CD4-positive, alpha-beta T cell treated with Interleukin-4 for 1 hour (primary cell): Measurements from ENCODE around the gene SYT17.

ENCODE experiments used
- DNase-seq, 2 donors: peaks; one replicate each; pipeline ENCODE4 v3.0.0-alpha.2; 2020 to 2022

SYT17 gene

DNA sequence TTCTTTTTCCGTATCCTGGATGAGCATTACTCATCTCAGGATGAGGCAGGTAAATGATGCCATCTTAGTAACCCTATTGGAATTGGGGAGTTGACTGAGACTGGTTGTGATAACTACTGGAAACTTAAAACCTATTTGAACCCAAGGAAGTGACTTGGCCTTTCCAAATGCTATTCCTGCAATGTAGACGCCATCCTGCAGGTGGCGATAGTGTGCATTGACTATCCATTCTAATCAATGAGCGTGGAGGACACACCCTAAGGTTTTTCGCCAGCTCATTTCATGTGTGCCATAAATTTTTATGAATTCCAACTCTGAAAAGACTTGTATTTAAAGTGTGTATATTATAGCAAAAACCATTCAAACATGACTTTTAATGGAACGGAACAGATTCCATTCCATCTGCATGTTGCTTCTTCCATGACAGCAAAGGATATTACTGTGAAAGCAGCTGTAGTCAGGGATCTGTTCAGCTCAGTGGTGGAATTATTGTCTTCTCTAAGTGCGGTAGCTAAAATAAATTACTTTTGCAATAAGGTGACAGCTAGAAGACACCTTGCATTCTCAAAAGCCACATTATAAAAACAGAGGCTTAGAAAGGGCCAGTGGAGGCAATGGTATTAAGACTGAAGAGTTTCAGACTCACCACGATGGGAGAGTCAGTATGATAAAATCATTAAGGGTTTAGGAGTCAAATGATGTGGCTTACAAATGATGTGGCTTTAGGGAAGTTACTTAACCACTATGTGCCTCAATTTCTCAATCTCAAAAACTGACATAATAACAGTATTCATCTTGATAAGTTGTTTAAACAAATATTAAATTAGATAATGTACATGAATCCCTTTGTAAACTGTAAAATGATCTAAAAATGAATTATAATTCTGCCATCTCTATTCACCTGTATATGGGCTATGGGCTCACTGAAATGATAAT lies 55.5 kb downstream of the SYT17 start:
- peak in 1 of 2 donors; percentile 10 for DNase-seq

DNA sequence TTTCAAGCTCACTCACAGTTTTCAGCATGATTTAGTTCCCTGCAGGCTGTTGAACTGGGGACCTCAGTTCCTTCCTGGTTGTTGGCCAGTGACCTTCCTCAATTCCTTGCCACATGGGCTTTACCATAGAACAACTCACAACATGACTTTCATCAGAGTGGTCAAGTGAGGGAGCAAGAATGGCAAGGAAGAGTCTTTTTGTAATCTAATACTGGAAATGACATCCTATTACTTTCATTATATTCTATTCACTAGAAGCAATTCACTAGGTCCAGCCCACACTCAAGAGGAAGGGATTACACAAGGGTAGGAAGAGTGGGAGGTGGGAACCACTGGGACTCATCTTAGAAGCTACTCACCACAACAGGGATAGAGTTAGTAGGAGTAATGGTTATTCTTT lies 57.6 kb downstream of the SYT17 start:
- no peak for DNase-seq

DNA sequence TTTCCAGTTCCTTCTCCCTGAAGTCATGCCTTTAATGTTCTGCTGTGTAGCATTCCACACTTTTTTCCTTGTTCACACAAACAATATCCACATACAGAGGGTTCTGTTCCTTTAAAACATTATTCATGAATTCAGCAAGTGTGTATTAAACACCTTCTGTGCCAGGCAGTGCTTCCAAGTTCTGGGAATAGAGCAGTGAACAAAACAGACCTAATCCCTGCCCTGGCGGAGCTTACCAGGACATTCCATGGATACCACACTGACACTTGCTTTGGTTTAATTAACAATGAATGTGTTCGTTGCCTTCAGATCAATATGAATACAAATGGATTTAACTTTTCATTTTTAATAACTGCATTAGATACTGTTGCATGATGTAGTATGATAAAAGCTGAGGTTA lies 59.6 kb downstream of the SYT17 start:
- no peak for DNase-seq

DNA sequence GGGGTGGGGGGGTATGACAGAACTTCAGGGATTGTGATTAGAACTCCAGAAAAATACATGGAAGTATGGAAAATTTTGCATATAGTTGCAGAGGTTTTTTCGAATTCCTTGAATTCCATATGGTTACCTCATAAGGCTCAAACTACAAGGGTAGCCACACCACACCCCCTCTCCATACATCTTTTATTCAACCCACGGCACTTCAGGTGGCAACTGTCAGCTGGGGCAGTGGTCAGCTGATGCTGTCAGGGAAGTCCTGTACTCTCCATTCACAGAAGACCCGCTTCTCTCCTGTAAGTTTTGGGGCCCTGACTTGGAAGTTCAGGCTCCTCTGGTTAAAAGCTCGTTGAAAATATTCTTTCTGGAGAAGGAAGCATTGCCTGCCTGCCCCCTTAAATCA lies 60.0 kb downstream of the SYT17 start:
- no peak for DNase-seq

GRCh38 chr16:19228575-19228974 lies 60.5 kb downstream of the SYT17 start:
- DNase-seq = no peak

- no peak for DNase-seq
Observed at GRCh38 chr16:19230575-19230974, 62.5 kb downstream of the SYT17 start.

- DNase-seq = no peak
Observed at GRCh38 chr16:19231881-19232280, 63.8 kb downstream of the SYT17 start.

GRCh38 chr16:19232988-19233387 lies 64.9 kb downstream of the SYT17 start:
- DNase-seq = no peak

- DNase-seq = no peak
Observed at GRCh38 chr16:19235478-19235877, 67.4 kb downstream of the SYT17 start.

GRCh38 chr16:19235886-19236285 lies 67.8 kb downstream of the SYT17 start:
- DNase-seq = no peak

- no peak for DNase-seq
Observed at GRCh38 chr16:19236561-19237209, 68.6 kb downstream of the SYT17 start.

DNA sequence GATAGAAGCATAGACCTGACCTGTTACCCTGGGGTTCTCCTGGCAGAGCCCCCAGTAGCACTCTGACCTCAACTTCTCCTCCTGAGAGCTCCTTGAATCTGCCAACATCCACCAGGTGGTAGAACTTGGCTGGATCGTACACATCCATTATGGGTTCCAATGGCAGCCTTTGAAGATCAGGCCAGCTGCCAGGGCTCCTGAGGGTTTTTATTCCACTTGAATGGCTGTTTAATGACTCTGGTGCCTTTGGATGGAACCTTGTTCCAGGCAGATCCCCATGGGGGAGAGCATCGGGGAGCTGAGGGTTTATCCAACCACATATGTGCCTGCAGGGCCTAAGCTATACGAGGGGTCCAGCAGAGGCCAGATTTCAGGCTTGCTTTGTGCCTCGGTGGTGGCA lies 70.4 kb downstream of the SYT17 start:
- no peak for DNase-seq

GRCh38 chr16:19239511-19240155 lies 71.6 kb downstream of the SYT17 start:
- DNase-seq = no peak

DNA sequence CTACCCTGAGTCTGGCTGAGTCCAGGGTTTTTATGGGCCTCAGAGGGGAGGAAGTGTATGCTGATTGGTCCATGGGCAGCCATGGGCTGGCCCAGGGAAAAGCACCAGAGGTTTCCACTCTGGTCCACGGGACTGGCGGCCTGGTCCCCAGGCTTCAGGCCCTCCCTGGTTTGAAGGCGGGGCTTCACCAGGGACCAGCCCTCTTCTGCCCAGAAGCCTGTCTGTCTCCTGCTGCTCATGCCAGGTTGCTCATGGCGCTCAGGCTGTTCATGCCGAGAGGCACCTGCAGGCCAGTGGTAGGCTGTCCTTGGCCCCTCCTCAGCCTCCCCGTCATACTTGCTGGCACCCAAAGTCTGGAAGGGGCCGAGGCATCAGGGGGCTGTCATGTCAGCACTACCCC lies 72.5 kb downstream of the SYT17 start:
- no peak for DNase-seq

DNA sequence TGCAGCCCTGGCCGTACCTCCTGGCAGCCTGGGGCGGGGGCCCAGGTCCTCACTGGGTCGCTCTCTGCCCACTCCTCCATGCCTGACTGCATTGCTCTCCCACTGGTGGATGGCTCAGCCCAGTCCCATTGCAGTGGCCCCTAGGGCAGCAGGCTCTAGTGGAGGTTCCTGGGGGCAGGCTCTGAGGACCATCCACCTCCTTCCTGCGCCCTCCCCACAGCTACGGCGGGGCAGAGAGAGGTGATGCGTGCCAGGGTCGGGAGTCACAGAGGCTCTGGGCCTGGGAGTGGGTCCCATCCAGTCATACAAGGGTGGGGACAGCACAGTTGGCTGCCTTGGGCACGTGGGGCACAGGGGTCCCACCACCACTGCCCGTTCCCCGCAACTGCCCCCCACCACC lies 73.5 kb downstream of the SYT17 start:
- DNase-seq = no peak

GRCh38 chr16:19242186-19242585 lies 74.1 kb downstream of the SYT17 start:
- DNase-seq = no peak

- DNase-seq = no peak
Observed at GRCh38 chr16:19242987-19243575, 75.0 kb downstream of the SYT17 start.

GRCh38 chr16:19245326-19245925 lies 77.4 kb downstream of the SYT17 start:
- DNase-seq = no peak

- no peak for DNase-seq
Observed at GRCh38 chr16:19252904-19253303, 84.9 kb downstream of the SYT17 start.

- DNase-seq = no peak
Observed at GRCh38 chr16:19254611-19255010, 86.6 kb downstream of the SYT17 start.

- no peak for DNase-seq
Observed at GRCh38 chr16:19264123-19264673, 96.2 kb downstream of the SYT17 start.

GRCh38 chr16:19265380-19265930 lies 97.4 kb downstream of the SYT17 start:
- DNase-seq = no peak
